GM19395 (cell line): ENCODE data around the gene ASH1L.

Experiments
- ATAC-seq: cut with Tn5 transposase; IDR thresholded peaks from one replicate; pipeline ENCODE4 v1.9.1; 2021; ENCODE audit warnings: mild to moderate bottlenecking, moderate library complexity; ENCODE audit not compliant: unreplicated experiment

The ASH1L gene

DNA sequence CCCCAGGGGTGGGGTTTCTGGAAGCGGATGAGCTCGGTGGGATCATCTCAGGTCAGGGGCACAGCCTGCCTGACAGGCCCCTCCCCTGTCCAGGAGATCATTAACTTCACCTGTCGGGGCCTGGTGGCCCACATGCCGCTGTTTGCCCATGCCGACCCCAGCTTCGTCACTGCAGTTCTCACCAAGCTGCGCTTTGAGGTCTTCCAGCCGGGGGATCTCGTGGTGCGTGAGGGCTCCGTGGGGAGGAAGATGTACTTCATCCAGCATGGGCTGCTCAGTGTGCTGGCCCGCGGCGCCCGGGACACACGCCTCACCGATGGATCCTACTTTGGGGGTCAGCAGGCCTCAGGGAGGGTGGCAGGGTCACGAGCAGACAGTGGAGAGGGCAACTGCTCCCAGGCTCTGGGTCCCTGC is 277.0 kb downstream of the ASH1L start:
- ATAC-seq, result no peak
